CD8-positive, alpha-beta memory T cell (primary cell): ENCODE measurements around the gene GNE. TPM values are rescaled to one million over a fixed set of nuclear protein-coding genes. Genes with fewer than 3 reads are reported as not detected.
"Not testable (repeated sequence)": the region's sequence is repeated elsewhere in the genome, so short reads cannot be mapped to it uniquely, and the experiment has no call there.

ENCODE experiments used
- CTCF ChIA-PET: fragments of 350-600 bp; sonication (Branson Sonifier 250); formaldehyde crosslinking; loops from one replicate; lab custom pipeline; 2021; ENCODE audit warnings: antibody characterized with exemption; lab: Charles Lee
- POLR2A ChIA-PET: fragments of 350-600 bp; sonication (Branson Sonifier 250); formaldehyde crosslinking; loops from one replicate; lab custom pipeline; 2021; ENCODE audit warnings: antibody characterized with exemption; lab: Charles Lee
- DNase-seq, 5 donors: peaks; one replicate each; pipeline versions ENCODE4 v3.0.0 to v3.0.0-alpha.2; 2020 to 2022; ENCODE audit warnings: mixed read lengths in 1 of 5
- H3K27ac ChIP-seq: one replicate; pipeline ENCODE4 v1.7.0; 2013; ENCODE audit warnings: low read depth, mild to moderate bottlenecking, low read length, moderate library complexity
- H3K27me3 ChIP-seq: 2 replicates; pipeline ENCODE4 v1.7.0; 2013; ENCODE audit warnings: low read length, mild to moderate bottlenecking; ENCODE audit not compliant: insufficient read depth, poor library complexity, severe bottlenecking
- H3K36me3 ChIP-seq: 2 replicates; pipeline ENCODE4 v1.7.0; 2013; ENCODE audit warnings: mild to moderate bottlenecking, low read length, moderate library complexity; ENCODE audit not compliant: insufficient read depth
- H3K4me1 ChIP-seq: 2 replicates; pipeline ENCODE4 v1.7.0; 2013; ENCODE audit warnings: mild to moderate bottlenecking, low read length, moderate library complexity; ENCODE audit not compliant: insufficient read depth
- H3K4me3 ChIP-seq: 2 replicates; pipeline ENCODE4 v1.7.0; 2013; ENCODE audit warnings: mild to moderate bottlenecking, low read length
- H3K9me3 ChIP-seq: 2 replicates; pipeline ENCODE4 v1.7.0; 2013; ENCODE audit warnings: mild to moderate bottlenecking, low read length
- H3K27ac Mint-ChIP-seq, 8 donors: one replicate each; pipeline ENCODE4 v1.8.0; 2020 to 2021; ENCODE audit warnings: mixed read lengths in 8 of 8, mild to moderate bottlenecking in 6 of 8, inconsistent platforms in 3 of 8, moderate library complexity in 3 of 8
- H3K27me3 Mint-ChIP-seq, 2 donors: one replicate each; pipeline ENCODE4 v1.8.0; 2020 to 2021; ENCODE audit warnings: mixed read lengths in 2 of 2, mild to moderate bottlenecking in 1 of 2, moderate library complexity in 1 of 2
- H3K36me3 Mint-ChIP-seq, 3 donors: one replicate each; pipeline ENCODE4 v1.8.0; 2020 to 2021; ENCODE audit warnings: mixed read lengths in 3 of 3, inconsistent platforms in 1 of 3, mild to moderate bottlenecking in 1 of 3
- H3K4me1 Mint-ChIP-seq, 3 donors: one replicate each; pipeline ENCODE4 v1.8.0; 2020 to 2021; ENCODE audit warnings: mixed read lengths in 3 of 3, inconsistent platforms in 1 of 3, mild to moderate bottlenecking in 1 of 3
- H3K4me3 Mint-ChIP-seq, 7 donors: one replicate each; pipeline ENCODE4 v1.8.0; 2020 to 2021; ENCODE audit warnings: mixed read lengths in 7 of 7, mild to moderate bottlenecking in 6 of 7, moderate library complexity in 4 of 7, inconsistent platforms in 2 of 7
- H3K9me3 Mint-ChIP-seq, 5 donors: one replicate each; pipeline ENCODE4 v1.8.0; 2020 to 2022; ENCODE audit warnings: mixed read lengths in 5 of 5, mild to moderate bottlenecking in 3 of 5, moderate library complexity in 2 of 5, inconsistent platforms in 1 of 5
- polyA plus RNA-seq: library from polyadenylated mRNA; unstranded; fragments of 300-500 nt; fragmentation: Illumina TruSeq; gene quantifications from one replicate; pipeline ENCODE4 v1.2.3, GENCODE V29; 2021
- total RNA-seq, 2 experiments: library from RNA; stranded (reverse); gene quantifications; one replicate each; pipeline ENCODE4 v1.2.3, GENCODE V29; 2021

The GNE gene
- total and polyA plus RNA-seq, 3 experiments from 2014 or later = 5.8 to 12.7 (median 11.6) TPM

GRCh38 chr9:36282275-36282674 lies 24.0 kb upstream of the GNE start:
- H3K9me3 Mint-ChIP-seq = no peaks in the 10 kb centered on the region
- H3K36me3 ChIP-seq = no peaks in the 10 kb centered on the region
- no peaks in the 10 kb centered on the region for H3K4me1 ChIP-seq
- H3K4me3 ChIP-seq = no peak overlapping the region
- CTCF ChIA-PET = interaction anchor here (0.6 kb wide), 1 partner anchor 45 kb away, joined by 3 read pairs; no protein-coding TSS in a partner anchor
- peak overlapping the region in 1 of 8 donors; percentile 47 for H3K27ac Mint-ChIP-seq
- no peaks in the 10 kb centered on the region for H3K4me1 Mint-ChIP-seq
- H3K27me3 ChIP-seq = no peaks in the 10 kb centered on the region
- no peak overlapping the region for H3K27ac ChIP-seq
- H3K4me3 Mint-ChIP-seq = no peak overlapping the region
- DNase-seq = no peak
- peaks cover 0 to 7% (median 0%) of the 10 kb centered on the region in 3 donors for H3K36me3 Mint-ChIP-seq
- H3K9me3 ChIP-seq = no peaks in the 10 kb centered on the region
- H3K27me3 Mint-ChIP-seq = no peaks in the 10 kb centered on the region
- POLR2A ChIA-PET = no interaction called here

- H3K4me1 Mint-ChIP-seq = no peaks in the 10 kb centered on the region
- H3K4me3 ChIP-seq = no peak overlapping the region
- DNase-seq = no peak
- H3K27ac ChIP-seq = no peak overlapping the region
- no peak overlapping the region for H3K4me3 Mint-ChIP-seq
- no peaks in the 10 kb centered on the region for H3K36me3 ChIP-seq
- H3K9me3 Mint-ChIP-seq = no peaks in the 10 kb centered on the region
- CTCF ChIA-PET = no interaction called here
- no peak overlapping the region for H3K27ac Mint-ChIP-seq
- H3K36me3 Mint-ChIP-seq = peaks cover 0 to 5% (median 0%) of the 10 kb centered on the region in 3 donors
- POLR2A ChIA-PET = no interaction called here
- no peaks in the 10 kb centered on the region for H3K4me1 ChIP-seq
- H3K27me3 Mint-ChIP-seq = no peaks in the 10 kb centered on the region
- H3K27me3 ChIP-seq = no peaks in the 10 kb centered on the region
- H3K9me3 ChIP-seq = no peaks in the 10 kb centered on the region
Measured at GRCh38 chr9:36280989-36281388, 22.7 kb upstream of the GNE start.

GRCh38 chr9:36278243-36278642 lies 20.0 kb upstream of the GNE start:
- no peaks in the 10 kb centered on the region for H3K36me3 ChIP-seq
- DNase-seq = no peak
- peaks cover 0 to 5% (median 0%) of the 10 kb centered on the region in 3 donors for H3K36me3 Mint-ChIP-seq
- H3K4me3 Mint-ChIP-seq = no peak overlapping the region
- H3K27me3 ChIP-seq = no peaks in the 10 kb centered on the region
- no peaks in the 10 kb centered on the region for H3K27me3 Mint-ChIP-seq
- no peaks in the 10 kb centered on the region for H3K4me1 Mint-ChIP-seq
- CTCF ChIA-PET = no interaction called here
- no peak overlapping the region for H3K27ac Mint-ChIP-seq
- POLR2A ChIA-PET = no interaction called here
- no peaks in the 10 kb centered on the region for H3K4me1 ChIP-seq
- H3K4me3 ChIP-seq = no peak overlapping the region
- H3K9me3 Mint-ChIP-seq = no peaks in the 10 kb centered on the region
- no peaks in the 10 kb centered on the region for H3K9me3 ChIP-seq
- no peak overlapping the region for H3K27ac ChIP-seq

DNA sequence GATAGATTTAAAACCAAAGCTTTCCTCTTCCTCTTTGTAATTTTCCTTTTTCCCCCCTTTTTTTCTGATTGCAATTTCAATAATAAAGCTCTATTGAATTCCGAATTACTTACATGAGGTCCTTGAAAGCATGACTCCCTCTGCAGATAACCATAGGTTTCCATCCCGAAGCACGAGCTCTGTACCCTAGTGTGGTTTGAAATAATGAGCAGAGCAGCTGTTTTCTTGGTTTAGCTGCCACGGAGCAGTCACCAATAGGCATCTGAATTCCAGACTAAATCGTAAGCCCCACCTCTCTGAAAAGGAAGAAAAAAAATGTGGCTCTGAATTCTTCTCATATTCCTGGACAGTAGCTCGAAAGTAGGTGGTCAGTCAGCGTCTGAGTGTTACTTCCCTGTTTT lies 18.5 kb upstream of the GNE start:
- Histone ChIP-seq H3K9me3 (no peaks in the 10 kb centered on the region), H3K36me3 (no peaks in the 10 kb centered on the region), H3K4me1 (no peaks in the 10 kb centered on the region), H3K4me3 (no peak overlapping the region), H3K27ac (no peak overlapping the region), H3K27me3 (no peaks in the 10 kb centered on the region)
- Mint-ChIP-seq H3K4me3 (no peak overlapping the region), H3K27me3 (no peaks in the 10 kb centered on the region), H3K9me3 (no peaks in the 10 kb centered on the region), H3K27ac (no peak overlapping the region), H3K4me1 (no peaks in the 10 kb centered on the region), H3K36me3 (peaks cover 0 to 5% (median 0%) of the 10 kb centered on the region in 3 donors)
- ChIA-PET POLR2A (no interaction called here), CTCF (interaction anchor here (1.5 kb wide), 1 partner anchor 28 kb away, joined by 4 read pairs; no protein-coding TSS in a partner anchor)
- no peak for DNase-seq

- Histone ChIP-seq H3K36me3 (no peaks in the 10 kb centered on the region), H3K9me3 (no peaks in the 10 kb centered on the region), H3K27me3 (no peaks in the 10 kb centered on the region), H3K4me1 (no peaks in the 10 kb centered on the region), H3K27ac (no peak overlapping the region), H3K4me3 (no peak overlapping the region)
- ChIA-PET POLR2A (no interaction called here), CTCF (interaction anchor here (1.5 kb wide), 1 partner anchor 28 kb away, joined by 4 read pairs; no protein-coding TSS in a partner anchor)
- no peak for DNase-seq
- Mint-ChIP-seq H3K36me3 (peaks cover 0 to 5% (median 0%) of the 10 kb centered on the region in 3 donors), H3K27ac (no peak overlapping the region), H3K27me3 (no peaks in the 10 kb centered on the region), H3K4me3 (no peak overlapping the region), H3K9me3 (no peaks in the 10 kb centered on the region), H3K4me1 (no peaks in the 10 kb centered on the region)
Measured at GRCh38 chr9:36276254-36276653, 18.0 kb upstream of the GNE start.

DNA sequence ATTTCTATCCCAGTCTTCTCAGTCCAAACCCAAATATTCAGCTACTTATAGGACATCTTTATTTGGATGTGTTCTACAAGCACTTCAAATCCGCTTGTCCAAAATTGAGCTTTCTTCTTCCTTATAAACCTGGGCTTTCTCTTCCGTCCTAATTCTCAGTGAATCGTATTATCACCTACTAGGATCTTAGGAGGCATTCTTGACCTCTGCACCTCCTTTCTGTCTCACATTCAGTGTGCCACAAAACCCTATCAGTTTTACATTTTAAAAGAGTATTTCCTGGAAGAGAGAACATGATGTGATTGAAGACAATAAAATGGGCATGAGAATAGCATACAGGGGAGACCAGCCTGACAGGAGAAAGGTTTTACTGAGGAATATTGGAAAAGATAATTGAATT lies 16.8 kb upstream of the GNE start:
- Histone ChIP-seq H3K27ac (no peak overlapping the region), H3K36me3 (no peaks in the 10 kb centered on the region), H3K27me3 (no peaks in the 10 kb centered on the region), H3K4me3 (no peak overlapping the region), H3K4me1 (no peaks in the 10 kb centered on the region), H3K9me3 (no peaks in the 10 kb centered on the region)
- H3K4me3 Mint-ChIP-seq = no peak overlapping the region
- H3K9me3 Mint-ChIP-seq = no peaks in the 10 kb centered on the region
- H3K27ac Mint-ChIP-seq = no peak overlapping the region
- ChIA-PET CTCF (no interaction called here), POLR2A (no interaction called here)
- H3K4me1 Mint-ChIP-seq = no peaks in the 10 kb centered on the region
- DNase-seq = no peak
- no peaks in the 10 kb centered on the region for H3K27me3 Mint-ChIP-seq
- peaks cover 0 to 2% (median 0%) of the 10 kb centered on the region in 3 donors for H3K36me3 Mint-ChIP-seq

DNA sequence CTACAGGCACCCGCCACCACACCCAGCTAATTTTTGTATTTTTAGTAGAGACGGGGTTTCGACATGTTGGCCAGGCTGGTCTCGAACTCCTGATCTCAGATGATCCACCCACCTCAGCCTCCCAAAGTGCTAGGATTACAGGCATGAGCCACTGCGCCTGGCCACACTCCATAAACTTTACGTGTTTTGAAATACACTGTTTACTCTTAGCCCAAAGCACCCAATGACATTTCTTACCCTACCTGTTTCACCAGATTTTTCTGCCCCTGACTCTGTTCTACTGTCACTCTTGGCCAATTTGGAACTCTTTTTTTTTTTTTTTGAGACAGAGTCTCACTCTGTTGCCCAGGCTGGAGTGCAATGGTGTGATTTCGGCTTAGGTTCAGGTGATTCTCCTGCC lies 15.1 kb upstream of the GNE start:
- ChIA-PET POLR2A (interaction anchor here (0.6 kb wide), 1 partner anchor 82 kb away, joined by 3 read pairs; no protein-coding TSS in a partner anchor), CTCF (interaction anchor here (0.7 kb wide), 1 partner anchor 16 kb away, joined by 3 read pairs; no protein-coding TSS in a partner anchor)
- not testable (repeated sequence) for H3K4me1 Mint-ChIP-seq, H3K4me1 ChIP-seq, H3K9me3 Mint-ChIP-seq, H3K27me3 ChIP-seq, H3K36me3 ChIP-seq, H3K36me3 Mint-ChIP-seq, H3K4me3 Mint-ChIP-seq, H3K9me3 ChIP-seq, DNase-seq, H3K27ac ChIP-seq, H3K27me3 Mint-ChIP-seq, H3K4me3 ChIP-seq
- peak overlapping the region in 1 of 8 donors; percentile 27 for H3K27ac Mint-ChIP-seq

- DNase-seq = no peak
- Mint-ChIP-seq H3K9me3 (no peaks in the 10 kb centered on the region), H3K4me3 (no peak overlapping the region), H3K27ac (no peak overlapping the region), H3K4me1 (no peaks in the 10 kb centered on the region), H3K36me3 (peaks cover 0 to 2% (median 0%) of the 10 kb centered on the region in 3 donors), H3K27me3 (no peaks in the 10 kb centered on the region)
- Histone ChIP-seq H3K27ac (no peak overlapping the region), H3K4me3 (no peak overlapping the region), H3K36me3 (no peaks in the 10 kb centered on the region), H3K27me3 (no peaks in the 10 kb centered on the region), H3K9me3 (no peaks in the 10 kb centered on the region), H3K4me1 (no peaks in the 10 kb centered on the region)
- POLR2A ChIA-PET = no interaction called here
- CTCF ChIA-PET = no interaction called here
Measured at GRCh38 chr9:36268007-36268427, 9.8 kb upstream of the GNE start.
